Mucosa of descending colon (tissue), 3 donors: Measurements from ENCODE around the gene PDIK1L. TPM values are rescaled to one million over a fixed set of nuclear protein-coding genes. Genes with fewer than 3 reads are reported as not detected.
"Not testable (repeated sequence)": the region's sequence is repeated elsewhere in the genome, so short reads cannot be mapped to it uniquely, and the experiment has no call there.

Source experiments
- ATAC-seq: fragments of 200-7000 bp; cut with Tn5 transposase; one replicate; pipeline ENCODE4 v1.9.1; 2020; ENCODE audit warnings: mild to moderate bottlenecking, moderate library complexity
- DNase-seq, 3 donors: peaks; one replicate each; pipeline ENCODE4 v3.0.0-alpha.2; 2020
- H3K36me3 ChIP-seq: fragments of 200-600 bp; one replicate; pipeline ENCODE4 v1.8.0; 2021; ENCODE audit warnings: low read depth, mild to moderate bottlenecking
- H3K4me1 ChIP-seq: fragments of 200-600 bp; one replicate; pipeline ENCODE4 v1.8.0; 2021; ENCODE audit warnings: low read depth, mild to moderate bottlenecking
- H3K4me3 ChIP-seq: fragments of 200-600 bp; one replicate; pipeline ENCODE4 v1.8.0; 2021; ENCODE audit warnings: mild to moderate bottlenecking
- H3K9me3 ChIP-seq: fragments of 200-600 bp; one replicate; pipeline ENCODE4 v1.8.0; 2021; ENCODE audit warnings: mild to moderate bottlenecking
- intact Hi-C, 2 donors: fragments of 100-400 bp; cut with DNase I in 1 of 2; cut with micrococcal nuclease in 1 of 2; formaldehyde crosslinking; loops; one replicate each; pipeline versions ENCODE4 v1.11.0 to v1.11.1; 2022; cut with DNase I, micrococcal nuclease
- total RNA-seq, 3 donors: library from RNA; stranded (reverse); fragmentation: NEBNext Ultra II Directional in 2 of 3; extraction: Animal tissue kit (Norgen Biotek cat#: 25700) in 2 of 3; gene quantifications; one replicate each; pipeline versions ENCODE4 v1.2.1 to v1.2.4, GENCODE V29; 2021 to 2023
- TF ChIP-seq, protein P1 (sequence below): fragments of 200-600 bp; IDR thresholded peaks from one replicate; pipeline ENCODE4 v1.8.0; 2022; ENCODE audit warnings: antibody characterized with exemption, mild to moderate bottlenecking
- donor health status: DM: no; HTN: no; CAD: no; lungs with moderate emphysema.
- donor health status: DM: no; HTN: no; CAD: no.
- donor health status: DM: no; HTN: yes; CAD: no.

The PDIK1L gene
- total RNA-seq, 3 donors from 2014 or later, result 12.9 to 17.0 (median 15.0) TPM

DNA sequence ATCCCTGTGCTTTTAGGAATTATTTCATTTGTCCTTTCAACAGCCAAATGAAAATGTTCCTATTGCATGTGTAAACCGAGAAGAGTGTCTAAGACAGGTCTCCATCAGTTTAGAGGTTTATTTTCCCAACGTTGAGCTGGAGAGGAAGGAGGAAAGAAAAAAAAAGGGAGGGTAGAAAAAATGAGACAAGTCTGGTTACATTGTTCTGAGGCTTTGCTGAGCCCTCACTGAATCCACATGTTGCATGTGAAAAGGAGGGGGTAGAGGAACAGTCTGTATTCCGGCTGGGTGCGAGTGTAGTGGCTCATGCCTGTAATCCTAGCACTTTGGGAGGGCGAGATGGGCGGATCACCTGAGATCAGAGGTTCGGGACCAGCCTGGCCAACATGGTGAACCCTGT is 19.2 kb upstream of the PDIK1L start:
- DNase-seq (no peak), ATAC-seq (no peak)
- H3K36me3 ChIP-seq, result no peaks in the 10 kb centered on the region
- H3K4me3 ChIP-seq, result no peak overlapping the region
- TF ChIP-seq, protein P1, sequence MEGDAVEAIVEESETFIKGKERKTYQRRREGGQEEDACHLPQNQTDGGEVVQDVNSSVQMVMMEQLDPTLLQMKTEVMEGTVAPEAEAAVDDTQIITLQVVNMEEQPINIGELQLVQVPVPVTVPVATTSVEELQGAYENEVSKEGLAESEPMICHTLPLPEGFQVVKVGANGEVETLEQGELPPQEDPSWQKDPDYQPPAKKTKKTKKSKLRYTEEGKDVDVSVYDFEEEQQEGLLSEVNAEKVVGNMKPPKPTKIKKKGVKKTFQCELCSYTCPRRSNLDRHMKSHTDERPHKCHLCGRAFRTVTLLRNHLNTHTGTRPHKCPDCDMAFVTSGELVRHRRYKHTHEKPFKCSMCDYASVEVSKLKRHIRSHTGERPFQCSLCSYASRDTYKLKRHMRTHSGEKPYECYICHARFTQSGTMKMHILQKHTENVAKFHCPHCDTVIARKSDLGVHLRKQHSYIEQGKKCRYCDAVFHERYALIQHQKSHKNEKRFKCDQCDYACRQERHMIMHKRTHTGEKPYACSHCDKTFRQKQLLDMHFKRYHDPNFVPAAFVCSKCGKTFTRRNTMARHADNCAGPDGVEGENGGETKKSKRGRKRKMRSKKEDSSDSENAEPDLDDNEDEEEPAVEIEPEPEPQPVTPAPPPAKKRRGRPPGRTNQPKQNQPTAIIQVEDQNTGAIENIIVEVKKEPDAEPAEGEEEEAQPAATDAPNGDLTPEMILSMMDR, result no peak
- H3K9me3 ChIP-seq, result no peaks in the 10 kb centered on the region
- intact Hi-C loops, result no loop called here
- no peaks in the 10 kb centered on the region for H3K4me1 ChIP-seq

DNA sequence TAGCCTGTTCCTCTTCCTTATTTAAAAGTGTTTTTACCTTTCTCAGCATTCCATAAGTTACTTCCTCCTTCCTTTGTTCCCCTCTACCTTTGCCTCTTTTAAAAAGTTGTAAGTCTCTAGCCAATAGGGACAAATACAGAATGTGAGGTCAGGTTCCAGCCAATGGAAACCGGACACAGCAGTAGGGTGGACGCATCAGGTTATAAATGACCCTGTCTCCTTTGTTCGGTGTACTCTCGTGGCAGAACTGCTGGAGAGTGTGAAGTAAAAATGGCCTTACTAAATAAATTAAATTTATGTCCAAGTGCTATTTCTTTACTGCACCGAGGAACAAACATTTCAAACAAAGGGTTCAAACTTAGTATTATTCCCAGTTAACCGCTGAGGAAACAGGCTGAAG is 18.1 kb upstream of the PDIK1L start:
- H3K9me3 ChIP-seq, H3K36me3 ChIP-seq, DNase-seq, H3K4me3 ChIP-seq, intact Hi-C loops, ATAC-seq, H3K4me1 ChIP-seq: not testable (repeated sequence)

- ATAC-seq (no peak), DNase-seq (no peak)
- Histone ChIP-seq H3K36me3 (no peaks in the 10 kb centered on the region), H3K4me1 (no peaks in the 10 kb centered on the region), H3K4me3 (no peak overlapping the region), H3K9me3 (no peaks in the 10 kb centered on the region)
- intact Hi-C loops, result no loop called here
- TF ChIP-seq, protein P1, result no peak
Observed at GRCh38 chr1:26094076-26094669, 17.5 kb upstream of the PDIK1L start.

DNA sequence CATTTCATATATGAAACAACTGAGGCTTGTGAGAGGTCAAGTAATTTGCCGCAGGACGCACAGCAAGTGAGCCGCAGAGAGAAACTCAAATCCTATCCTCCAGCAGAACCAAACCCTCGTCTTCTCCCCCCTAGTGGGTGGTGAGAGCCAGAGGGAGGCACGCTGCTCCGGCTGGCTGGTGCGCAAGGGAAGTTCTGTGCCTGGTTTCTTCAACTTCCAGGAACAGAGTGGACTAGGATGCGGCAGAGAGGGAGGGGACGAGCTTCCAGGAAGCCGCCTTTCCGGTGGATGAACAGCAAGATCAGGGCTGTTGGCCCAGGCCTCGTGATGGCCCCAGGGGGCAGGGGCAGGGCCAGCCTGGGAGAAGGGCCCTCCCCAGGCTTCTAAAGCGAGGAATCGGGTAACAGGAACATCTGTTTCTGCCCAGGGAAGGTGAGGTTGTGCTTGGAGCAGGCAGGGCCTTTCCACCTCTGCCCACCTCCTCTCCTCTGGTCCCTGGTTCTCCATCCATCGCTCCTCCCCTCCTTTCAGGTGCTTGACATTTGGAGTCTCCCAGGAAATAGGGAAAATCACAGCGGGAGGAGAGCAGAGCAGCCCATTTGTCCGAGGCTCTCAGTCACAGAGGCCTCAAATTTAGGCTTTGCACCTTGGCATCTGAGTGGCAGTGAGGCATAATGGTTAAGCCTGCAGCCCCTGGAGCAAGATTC is 16.8 kb upstream of the PDIK1L start:
- Histone ChIP-seq H3K36me3 (no peaks in the 10 kb centered on the region), H3K4me3 (no peak overlapping the region), H3K4me1 (no peaks in the 10 kb centered on the region), H3K9me3 (no peaks in the 10 kb centered on the region)
- ATAC-seq, result no peak
- intact Hi-C loops, result no loop called here
- DNase-seq, result no peak
- TF ChIP-seq, protein P1, result no peak

GRCh38 chr1:26096471-26096870 is 15.2 kb upstream of the PDIK1L start:
- intact Hi-C loops, result no loop called here

DNA sequence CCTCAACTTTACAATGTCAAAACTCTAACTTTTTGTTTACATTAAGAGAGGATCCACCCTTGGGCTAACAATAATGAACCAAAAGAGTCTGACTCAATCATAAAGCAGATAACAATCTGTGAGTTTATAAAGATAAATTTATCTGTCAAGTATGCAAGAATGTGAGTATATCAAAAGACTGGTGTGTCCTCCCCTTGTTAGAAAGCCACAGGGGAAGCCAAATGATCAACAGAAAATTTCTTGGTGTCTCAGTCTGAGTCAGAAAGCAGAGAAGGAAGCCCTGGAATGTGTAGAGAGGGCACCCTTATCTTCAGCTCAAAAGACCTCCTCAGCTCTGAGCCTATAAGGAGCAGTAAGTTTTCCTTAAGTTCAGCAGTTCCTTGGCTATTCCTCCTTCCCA is 13.9 kb upstream of the PDIK1L start:
- no peak for ATAC-seq
- TF ChIP-seq, protein P1, result no peak
- no peak for DNase-seq
- intact Hi-C loops, result no loop called here
- Histone ChIP-seq H3K9me3 (no peaks in the 10 kb centered on the region), H3K4me3 (no peak overlapping the region), H3K4me1 (no peaks in the 10 kb centered on the region), H3K36me3 (no peaks in the 10 kb centered on the region)

More at GRCh38 chr1:26096471-26096870, 15.2 kb upstream of the PDIK1L start:
- H3K4me3 ChIP-seq, result no peak overlapping the region
- no peaks in the 10 kb centered on the region for H3K36me3 ChIP-seq
- no peak for DNase-seq
- ATAC-seq, result no peak
- TF ChIP-seq, protein P1, result no peak
- no peaks in the 10 kb centered on the region for H3K4me1 ChIP-seq
- no peaks in the 10 kb centered on the region for H3K9me3 ChIP-seq
